Esophagus squamous epithelium (tissue), 4 donors: ENCODE measurements around the gene ALG9.

Experiments used
- POLR2A ChIP-seq, 4 donors: fragments of 450-650 bp; IDR thresholded peaks; one replicate each; pipeline ENCODE4 v1.6.1; 2017; ENCODE audit warnings: antibody characterized with exemption in 4 of 4, mild to moderate bottlenecking in 4 of 4, moderate library complexity in 3 of 4
- TF ChIP-seq, protein P1 (sequence below), 6 experiments: fragments of 450-650 bp in 4 of 6; fragments of 200-600 bp in 2 of 6; sonication (generic) in 2 of 6; IDR thresholded peaks; one replicate each; pipeline ENCODE4 v1.5.1; 2016 to 2019; ENCODE audit warnings: antibody characterized with exemption in 6 of 6, mild to moderate bottlenecking in 4 of 6, moderate library complexity in 4 of 6

GRCh38 chr11:111871693-111872161, 346 bp upstream of the ALG9 start:
- TF ChIP-seq, protein P1, sequence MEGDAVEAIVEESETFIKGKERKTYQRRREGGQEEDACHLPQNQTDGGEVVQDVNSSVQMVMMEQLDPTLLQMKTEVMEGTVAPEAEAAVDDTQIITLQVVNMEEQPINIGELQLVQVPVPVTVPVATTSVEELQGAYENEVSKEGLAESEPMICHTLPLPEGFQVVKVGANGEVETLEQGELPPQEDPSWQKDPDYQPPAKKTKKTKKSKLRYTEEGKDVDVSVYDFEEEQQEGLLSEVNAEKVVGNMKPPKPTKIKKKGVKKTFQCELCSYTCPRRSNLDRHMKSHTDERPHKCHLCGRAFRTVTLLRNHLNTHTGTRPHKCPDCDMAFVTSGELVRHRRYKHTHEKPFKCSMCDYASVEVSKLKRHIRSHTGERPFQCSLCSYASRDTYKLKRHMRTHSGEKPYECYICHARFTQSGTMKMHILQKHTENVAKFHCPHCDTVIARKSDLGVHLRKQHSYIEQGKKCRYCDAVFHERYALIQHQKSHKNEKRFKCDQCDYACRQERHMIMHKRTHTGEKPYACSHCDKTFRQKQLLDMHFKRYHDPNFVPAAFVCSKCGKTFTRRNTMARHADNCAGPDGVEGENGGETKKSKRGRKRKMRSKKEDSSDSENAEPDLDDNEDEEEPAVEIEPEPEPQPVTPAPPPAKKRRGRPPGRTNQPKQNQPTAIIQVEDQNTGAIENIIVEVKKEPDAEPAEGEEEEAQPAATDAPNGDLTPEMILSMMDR (IDR thresholded peaks at IDR 0.05): no peak
- TF ChIP-seq POLR2A (IDR thresholded peaks at IDR 0.05): no peak
